ENCODE data around the gene RGP1. TPM values are rescaled to one million over a fixed set of nuclear protein-coding genes. Genes with fewer than 3 reads are reported as not detected.

RGP1 gene
- total and polyA plus RNA-seq, 9 of the 15 experiments (the other 6 are each of a cell fraction or from before 2014, with no cell fraction given), result 0.42 to 13.8 (median 6.7) TPM

GRCh38 chr9:35732800-35733541 lies 16.1 kb upstream of the RGP1 start (continued):
- TF ChIP-seq ETV1 (tag; conservative IDR thresholded peaks at IDR 0.05; ENCODE audit: low read depth), result no peak
- no peak for TF ChIP-seq ZNF609 (CRISPR knock-in tag; IDR thresholded peaks at IDR 0.05; ENCODE audit: borderline replicate concordance)
- TF ChIP-seq EP400 (IDR thresholded peaks at IDR 0.05), result no peak
- TF ChIP-seq EHMT2 (IDR thresholded peaks at IDR 0.05), result no peak
- peak; percentile 57 for TF ChIP-seq MEIS2 (IDR thresholded peaks at IDR 0.05; ENCODE audit: partially characterized antibody)
- TF ChIP-seq ZNF444 (CRISPR knock-in tag; IDR thresholded peaks at IDR 0.05), result no peak
- TF ChIP-seq ZNF592 (IDR thresholded peaks at IDR 0.05), result no peak
- no peak for TF ChIP-seq ZNF785 (CRISPR knock-in tag; IDR thresholded peaks at IDR 0.05)
- TF ChIP-seq U2AF2 (optimal IDR thresholded peaks at IDR 0.05; ENCODE audit: low read depth, low read length), result no peak
- TF ChIP-seq TEAD2 (tag; IDR thresholded peaks at IDR 0.05), result peak; percentile 51; the same call in 1 of the 2 replicates
- no peak for TF ChIP-seq CCAR2 (IDR thresholded peaks at IDR 0.05; ENCODE audit: low read depth, low read length)
- TF ChIP-seq TCFL5 (CRISPR knock-in tag; conservative IDR thresholded peaks at IDR 0.05), result no peak
- no peak for TF ChIP-seq TCF3 (CRISPR knock-in tag; IDR thresholded peaks at IDR 0.05)
- no peak for TF ChIP-seq CEBPB (tag; IDR thresholded peaks at IDR 0.05)
- no peak for TF ChIP-seq BDP1 (IDR thresholded peaks at IDR 0.05; ENCODE audit: insufficient read depth, insufficient read length)
